Activated CD8-positive, alpha-beta memory T cell treated with anti-CD3 and anti-CD28 coated beads for 1 hour (primary cell): ENCODE data around the gene FAM124B.

ENCODE experiments used
- DNase-seq, 2 donors: peaks; one replicate each; pipeline ENCODE4 v3.0.0-alpha.2; 2020; ENCODE audit warnings: low read depth in 1 of 2; ENCODE audit errors: extremely low read depth in 1 of 2

The FAM124B gene, protein sequence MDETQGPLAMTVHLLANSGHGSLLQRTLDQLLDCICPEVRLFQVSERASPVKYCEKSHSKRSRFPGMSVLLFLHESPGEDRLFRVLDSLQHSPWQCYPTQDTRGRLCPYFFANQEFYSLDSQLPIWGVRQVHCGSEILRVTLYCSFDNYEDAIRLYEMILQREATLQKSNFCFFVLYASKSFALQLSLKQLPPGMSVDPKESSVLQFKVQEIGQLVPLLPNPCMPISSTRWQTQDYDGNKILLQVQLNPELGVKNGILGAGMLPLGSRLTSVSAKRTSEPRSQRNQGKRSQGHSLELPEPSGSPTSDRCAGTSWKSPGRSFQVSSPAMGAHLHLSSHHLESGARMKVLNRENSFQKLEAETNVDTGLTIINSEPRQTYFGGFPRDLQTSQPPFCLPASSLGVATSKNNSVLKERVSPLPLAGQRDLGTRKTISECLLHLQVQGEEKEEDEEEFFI

DNA sequence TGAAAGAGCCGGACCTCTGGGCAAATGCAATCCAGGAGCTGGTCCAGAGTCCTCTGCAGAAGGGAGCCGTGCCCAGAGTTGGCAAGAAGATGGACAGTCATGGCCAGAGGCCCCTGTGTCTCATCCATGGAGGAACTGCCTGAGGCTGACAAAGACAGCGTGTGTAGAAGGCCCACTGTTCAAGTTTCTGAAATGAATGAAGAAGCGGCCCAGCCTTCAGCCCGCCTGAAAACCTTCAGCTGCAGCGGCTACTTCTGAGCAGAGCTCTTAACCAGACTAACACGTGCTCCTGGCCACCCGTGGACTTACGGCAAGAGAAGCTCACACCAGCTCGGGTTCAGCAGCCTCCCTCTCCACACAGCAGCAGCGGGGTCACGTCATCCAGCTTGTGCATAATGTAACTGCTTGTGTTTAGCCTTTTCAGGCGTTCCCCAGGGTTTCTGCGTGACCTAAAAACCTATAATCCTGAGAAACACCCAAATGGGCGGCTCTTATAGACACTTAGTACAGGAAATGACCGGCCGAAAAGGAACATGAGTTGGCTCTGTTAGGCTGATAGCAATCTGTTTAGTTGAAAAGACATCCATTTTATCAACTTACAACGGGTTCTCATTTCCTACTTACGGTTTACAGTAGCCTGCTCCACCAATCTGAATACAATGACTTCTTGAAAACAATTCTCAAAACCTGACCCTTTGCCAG is at the start of gene FAM124B:
FAM124B (minus strand) TSS at position 467 of the 702 bp plus-strand sequence; CDS start at position 128, 339 bp downstream.
- DNase-seq = peak in 1 of 2 donors; percentile 9

- no peak for DNase-seq
Measured at GRCh38 chr2:224449212-224450147, 47.6 kb upstream of the FAM124B start.

GRCh38 chr2:224448236-224448635 is 46.3 kb upstream of the FAM124B start:
- no peak for DNase-seq

DNA sequence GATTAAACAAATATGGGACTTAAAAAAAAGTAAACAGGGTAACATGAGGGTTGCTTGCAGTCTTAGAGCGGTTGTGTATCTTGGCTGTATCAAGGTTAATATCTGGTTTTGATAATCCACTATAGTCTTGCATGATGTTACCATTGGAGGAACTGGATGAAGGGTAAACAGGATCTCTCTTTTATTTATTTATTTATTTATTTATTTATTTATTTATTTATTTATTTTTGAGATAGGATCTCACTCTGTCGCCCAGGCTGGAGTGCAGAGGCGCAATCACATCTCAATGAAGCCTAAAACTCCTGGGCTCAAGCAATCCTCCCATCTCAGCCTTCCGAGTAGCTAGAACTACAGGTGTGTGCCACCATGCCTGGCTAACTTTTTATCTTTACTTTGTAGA is 42.9 kb upstream of the FAM124B start:
- DNase-seq = no peak

- no peak for DNase-seq
Measured at GRCh38 chr2:224444021-224444420, 42.1 kb upstream of the FAM124B start.

- DNase-seq = no peak
Measured at GRCh38 chr2:224442071-224442967, 40.4 kb upstream of the FAM124B start.

DNA sequence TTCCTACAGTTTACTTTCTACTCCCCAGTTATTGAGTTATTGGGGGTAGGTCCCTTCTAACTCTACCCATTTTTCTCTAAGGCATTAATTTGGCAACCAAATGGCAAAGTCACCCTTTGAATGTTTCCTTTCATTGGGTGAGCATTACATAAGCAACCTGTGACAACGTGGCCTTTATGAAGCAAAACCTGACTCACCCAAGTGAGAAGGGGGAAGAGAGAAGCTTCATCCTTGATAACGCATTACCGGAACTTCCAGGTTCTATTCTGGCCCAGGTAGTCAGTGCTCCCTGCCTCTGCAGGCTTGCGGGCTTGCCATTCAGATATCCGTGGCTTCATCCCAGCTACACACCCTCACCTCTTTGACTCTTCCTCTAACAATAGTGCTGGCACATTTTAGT is 39.1 kb upstream of the FAM124B start:
- DNase-seq = no peak

DNA sequence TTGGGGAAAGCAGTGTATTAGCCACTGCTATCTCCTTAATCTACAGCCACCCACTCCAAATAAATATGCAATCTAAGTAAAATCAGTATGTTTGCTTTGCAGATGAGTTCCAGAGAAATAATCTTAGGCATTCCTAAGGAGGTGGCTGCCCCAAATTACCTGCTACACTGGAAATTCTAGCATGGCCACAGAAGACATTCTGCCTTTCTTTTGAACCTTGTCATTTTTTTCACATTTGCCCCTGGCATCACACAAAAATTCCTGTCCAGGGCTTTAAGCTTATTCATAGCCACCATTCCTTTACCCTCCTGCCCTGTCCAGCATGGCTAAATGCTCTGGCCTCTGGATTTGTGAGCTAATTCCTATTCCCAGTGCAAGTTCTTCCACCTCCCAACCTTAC is 36.8 kb upstream of the FAM124B start:
- no peak for DNase-seq

DNA sequence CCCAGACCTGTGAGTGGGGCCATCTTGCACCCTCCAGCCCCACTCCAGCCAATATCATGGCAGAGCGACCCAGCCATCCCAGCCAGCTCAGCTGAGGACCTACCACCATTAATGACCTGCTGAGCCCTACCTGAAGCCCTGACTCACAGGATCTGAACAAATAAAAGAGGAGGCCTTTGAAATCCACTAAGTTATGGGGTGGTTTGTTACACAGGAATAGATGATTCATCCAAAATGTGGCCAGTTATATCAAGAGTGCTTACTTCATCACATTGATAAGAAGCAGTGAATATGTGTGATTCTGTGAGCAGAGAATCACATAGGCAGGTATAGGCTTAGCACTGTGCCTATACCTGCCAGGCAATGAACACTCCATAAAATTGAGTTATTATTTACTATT is 34.7 kb upstream of the FAM124B start:
- no peak for DNase-seq

DNA sequence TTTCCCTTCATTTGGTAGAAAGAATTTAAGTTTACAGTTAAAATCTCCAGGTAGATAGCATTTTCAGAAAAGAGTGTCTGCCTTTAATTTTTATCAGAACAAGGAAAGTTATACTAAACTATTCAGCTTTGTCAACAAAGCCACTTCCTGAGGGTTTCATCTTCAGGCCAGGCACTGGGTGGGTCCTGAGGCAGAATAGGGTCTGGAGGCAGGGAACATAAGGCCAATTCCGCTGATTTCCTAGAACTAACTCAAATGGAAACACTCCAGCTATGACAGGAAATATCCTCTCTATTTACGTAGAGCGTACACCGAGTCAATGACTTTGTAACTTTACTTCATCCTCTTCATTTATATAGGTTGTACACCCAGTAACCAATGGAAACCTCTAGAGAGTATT is 32.7 kb upstream of the FAM124B start:
- DNase-seq = no peak

DNA sequence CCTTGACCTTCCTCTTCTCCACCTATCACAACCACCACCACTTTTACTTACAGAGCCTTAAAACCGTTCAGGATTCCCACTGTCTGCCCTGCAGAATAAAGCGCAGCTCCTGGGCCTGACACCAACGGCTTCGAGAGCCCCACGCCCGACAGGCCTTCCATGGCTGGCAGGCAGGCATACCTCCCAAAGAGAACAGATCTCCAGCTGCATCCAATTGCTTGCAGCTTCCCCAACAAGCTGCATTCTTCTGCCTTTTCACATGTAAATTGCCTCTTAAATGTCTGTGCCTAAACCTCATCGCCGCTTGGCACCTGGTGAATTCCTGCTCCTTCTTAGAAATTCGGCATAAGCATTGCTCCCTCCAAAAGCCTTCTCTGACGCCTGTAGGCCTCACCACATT is 31.5 kb upstream of the FAM124B start:
- no peak for DNase-seq

DNA sequence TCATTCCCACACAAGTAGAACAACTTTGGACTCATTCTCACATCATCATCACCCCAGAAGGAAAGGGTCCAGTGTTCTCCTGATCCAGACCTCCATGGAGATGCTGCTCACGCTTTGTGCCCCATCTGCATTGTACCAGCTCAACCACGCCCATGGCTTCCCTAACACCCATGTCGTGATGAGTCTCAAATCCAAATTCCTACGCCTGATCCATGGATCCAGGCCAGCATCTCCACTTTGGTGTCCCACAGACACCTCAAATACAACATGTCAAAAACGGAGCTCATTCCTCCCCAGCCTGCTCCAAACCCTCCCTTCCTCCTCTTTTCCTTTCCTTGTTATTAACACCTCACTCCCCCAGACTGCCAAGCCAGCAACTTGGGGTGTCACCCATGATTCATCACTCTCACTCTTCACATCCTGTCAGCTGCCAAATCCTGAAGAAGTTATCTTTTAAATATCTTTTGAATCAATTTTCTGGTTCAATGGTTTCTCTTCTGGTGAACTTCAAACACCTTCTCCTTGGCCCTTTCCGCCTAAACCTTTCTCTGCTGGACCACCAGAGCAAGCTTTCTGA is 30.2 kb upstream of the FAM124B start:
- DNase-seq = no peak

DNA sequence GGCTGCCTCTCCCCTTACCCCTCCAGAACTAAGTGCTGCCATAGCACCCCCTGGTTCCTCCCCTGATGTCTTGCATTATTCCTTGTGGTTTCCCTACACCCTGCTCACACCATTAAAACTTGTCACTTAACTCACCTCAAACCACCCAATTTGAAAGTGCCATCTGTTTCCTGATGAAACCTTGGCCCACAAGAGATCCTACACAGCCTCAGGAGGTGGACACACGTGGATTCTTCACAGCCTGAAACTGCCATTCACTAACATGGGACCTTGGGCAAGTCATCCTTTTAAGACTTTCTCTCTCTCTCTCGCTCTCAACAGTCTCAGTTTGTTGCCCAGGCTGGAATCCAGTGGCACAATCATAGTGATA is 27.5 kb upstream of the FAM124B start:
- DNase-seq = no peak

- no peak for DNase-seq
Measured at GRCh38 chr2:224428787-224429440, 27.0 kb upstream of the FAM124B start.

GRCh38 chr2:224427471-224427870 is 25.6 kb upstream of the FAM124B start:
- no peak for DNase-seq

- DNase-seq = no peak
Measured at GRCh38 chr2:224426656-224427055, 24.7 kb upstream of the FAM124B start.

DNA sequence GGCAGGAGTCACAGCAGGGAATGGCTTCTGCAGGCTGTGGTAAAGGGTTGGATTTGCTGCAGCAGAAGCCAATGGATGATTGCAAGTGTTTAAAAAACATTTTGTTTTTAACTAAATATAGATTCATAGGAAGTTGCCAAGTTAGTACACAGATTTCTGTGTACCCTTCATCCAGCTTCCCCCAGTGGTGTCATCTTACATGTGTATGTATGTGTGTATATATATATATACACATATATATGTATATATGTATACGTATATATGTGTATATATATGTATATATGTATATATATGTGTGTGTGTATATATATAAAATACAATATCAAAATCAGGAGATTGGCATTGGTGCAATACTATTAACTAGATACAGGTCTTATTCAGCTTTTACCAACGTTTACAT is 19.2 kb upstream of the FAM124B start:
- no peak for DNase-seq

DNA sequence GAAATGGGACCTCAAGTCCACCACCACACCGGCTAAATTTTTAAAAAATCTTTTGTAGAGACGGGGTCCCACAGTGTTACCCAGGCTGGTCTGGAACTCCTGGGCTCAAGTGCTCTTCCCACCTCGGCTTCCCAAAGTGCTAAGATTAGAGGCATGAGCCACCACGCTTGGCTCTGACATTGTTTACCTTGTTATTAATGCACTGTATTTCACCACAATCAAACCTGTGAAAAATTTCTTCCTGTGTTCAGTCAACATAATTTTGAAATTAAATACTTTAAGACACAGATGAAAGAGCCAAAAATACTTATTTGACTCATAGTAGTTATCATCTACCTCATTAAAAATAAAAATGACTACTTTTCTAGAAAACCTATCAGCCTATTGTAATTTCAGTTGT is 16.0 kb upstream of the FAM124B start:
- no peak for DNase-seq

GRCh38 chr2:224417361-224417729 is 15.4 kb upstream of the FAM124B start:
- no peak for DNase-seq
